ENCODE measurements around the gene C6orf163.

The C6orf163 gene

GRCh38 chr6:87375315-87375714 is 30.7 kb downstream of the C6orf163 start:
- no peak overlapping the region for H2BK15ac ChIP-seq (ENCODE audit: low read length)
- no peak overlapping the region for H3K4ac ChIP-seq (ENCODE audit: low read length)
- no peak overlapping the region for H3K4me2 ChIP-seq (ENCODE audit: insufficient read depth, low read length, poor library complexity, severe bottlenecking)
- H3K4me1 ChIP-seq (ENCODE audit: control insufficient read depth in 2 of 2, insufficient read depth in 1 of 2, low read depth in 1 of 2, low read length in 2 of 2), result no peaks in the 10 kb centered on the region
- no peak overlapping the region for H3K23ac ChIP-seq (ENCODE audit: low read depth, low read length, poor library complexity)
- no peaks in the 10 kb centered on the region for H3K36me3 ChIP-seq (replicated peaks in 1 of 2; ENCODE audit: control insufficient read depth in 2 of 2, insufficient read depth in 2 of 2, low read length in 2 of 2)
- no peak overlapping the region for H3K9ac ChIP-seq (ENCODE audit: low read depth, low read length, poor library complexity)
- no peak overlapping the region for H3K18ac ChIP-seq (ENCODE audit: low read length)
- no peak overlapping the region for H3K4me3 ChIP-seq (ENCODE audit: low read length in 2 of 2)
- WGBS, 2 donors (ENCODE audit: extremely low coverage in 2 of 2, insufficient read length in 2 of 2, insufficient replicate concordance in 1 of 2), result no CpG with 5 or more reads among the region's 2 CpGs
- no peaks in the 10 kb centered on the region for H3K79me1 ChIP-seq (ENCODE audit: low read depth, low read length)
- no peak overlapping the region for H2BK120ac ChIP-seq (ENCODE audit: low read depth, low read length)
- no peaks in the 10 kb centered on the region for H3K27me3 ChIP-seq (ENCODE audit: control insufficient read depth in 3 of 3, insufficient read depth in 3 of 3, low read depth in 1 of 3, low read length in 3 of 3)
- H4K8ac ChIP-seq (ENCODE audit: low read depth, low read length), result no peak overlapping the region
- no peak overlapping the region for H2AK5ac ChIP-seq (ENCODE audit: low read depth, low read length)
- no peak for DNase-seq (ENCODE audit: low spot score)
- H3K9me3 ChIP-seq (replicated peaks in 1 of 2; ENCODE audit: control insufficient read depth in 2 of 2, insufficient read depth in 1 of 2, low read depth in 1 of 2, low read length in 2 of 2), result peaks cover 0 to 7% of the 10 kb centered on the region in 2 donors
- H3K14ac ChIP-seq (ENCODE audit: low read length), result no peak overlapping the region
- H3K27ac ChIP-seq (replicated peaks; ENCODE audit: low read length), result no peak overlapping the region
- no peak overlapping the region for H2BK12ac ChIP-seq (ENCODE audit: low read length)
- H2AFZ ChIP-seq (ENCODE audit: low read length), result no peak overlapping the region
- no peak overlapping the region for H4K91ac ChIP-seq (ENCODE audit: low read depth, low read length, poor library complexity)
- H2BK5ac ChIP-seq (ENCODE audit: low read length), result no peak overlapping the region

DNA sequence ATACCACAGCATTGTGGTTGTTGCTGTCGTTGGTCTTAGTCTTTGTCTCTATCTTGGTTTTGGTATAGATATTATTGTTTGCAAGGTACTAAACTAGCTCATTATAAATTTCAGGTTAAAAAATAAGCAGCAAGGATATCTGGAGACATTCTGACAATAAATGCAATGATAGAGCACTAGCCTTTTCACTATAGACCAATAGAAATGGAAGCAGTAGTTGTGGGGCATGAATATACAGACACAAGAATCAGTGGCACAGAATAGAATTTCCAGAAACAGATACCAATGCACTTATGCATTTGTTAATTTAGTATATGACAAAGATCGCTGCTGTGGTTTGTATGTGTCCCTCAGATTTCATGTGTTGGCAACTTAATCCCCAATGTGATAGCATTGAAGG is 32.0 kb downstream of the C6orf163 start:
- Histone ChIP-seq H3K14ac (ENCODE audit: low read length) (no peak overlapping the region), H3K27me3 (ENCODE audit: control insufficient read depth in 3 of 3, insufficient read depth in 3 of 3, low read depth in 1 of 3, low read length in 3 of 3) (no peaks in the 10 kb centered on the region), H3K4me3 (ENCODE audit: low read length in 2 of 2) (no peak overlapping the region), H3K36me3 (replicated peaks in 1 of 2; ENCODE audit: control insufficient read depth in 2 of 2, insufficient read depth in 2 of 2, low read length in 2 of 2) (no peaks in the 10 kb centered on the region), H2AK5ac (ENCODE audit: low read depth, low read length) (no peak overlapping the region), H3K4ac (ENCODE audit: low read length) (no peak overlapping the region), H4K8ac (ENCODE audit: low read depth, low read length) (no peak overlapping the region), H2BK12ac (ENCODE audit: low read length) (no peak overlapping the region), H2BK15ac (ENCODE audit: low read length) (no peak overlapping the region), H2AFZ (ENCODE audit: low read length) (no peak overlapping the region), H2BK5ac (ENCODE audit: low read length) (no peak overlapping the region), H3K18ac (ENCODE audit: low read length) (no peak overlapping the region), H2BK120ac (ENCODE audit: low read depth, low read length) (no peak overlapping the region), H3K23ac (ENCODE audit: low read depth, low read length, poor library complexity) (no peak overlapping the region), H3K4me1 (ENCODE audit: control insufficient read depth in 2 of 2, insufficient read depth in 1 of 2, low read depth in 1 of 2, low read length in 2 of 2) (no peaks in the 10 kb centered on the region), H3K27ac (replicated peaks; ENCODE audit: low read length) (no peak overlapping the region), H3K79me1 (ENCODE audit: low read depth, low read length) (no peaks in the 10 kb centered on the region), H3K9ac (ENCODE audit: low read depth, low read length, poor library complexity) (no peak overlapping the region), H3K9me3 (replicated peaks in 1 of 2; ENCODE audit: control insufficient read depth in 2 of 2, insufficient read depth in 1 of 2, low read depth in 1 of 2, low read length in 2 of 2) (peaks cover 0 to 7% of the 10 kb centered on the region in 2 donors), H4K91ac (ENCODE audit: low read depth, low read length, poor library complexity) (no peak overlapping the region), H3K4me2 (ENCODE audit: insufficient read depth, low read length, poor library complexity, severe bottlenecking) (no peak overlapping the region)
- no CpG with 5 or more reads among the region's 2 CpGs for WGBS, 2 donors (ENCODE audit: extremely low coverage in 2 of 2, insufficient read length in 2 of 2, insufficient replicate concordance in 1 of 2)
- DNase-seq (ENCODE audit: low spot score), result no peak

DNA sequence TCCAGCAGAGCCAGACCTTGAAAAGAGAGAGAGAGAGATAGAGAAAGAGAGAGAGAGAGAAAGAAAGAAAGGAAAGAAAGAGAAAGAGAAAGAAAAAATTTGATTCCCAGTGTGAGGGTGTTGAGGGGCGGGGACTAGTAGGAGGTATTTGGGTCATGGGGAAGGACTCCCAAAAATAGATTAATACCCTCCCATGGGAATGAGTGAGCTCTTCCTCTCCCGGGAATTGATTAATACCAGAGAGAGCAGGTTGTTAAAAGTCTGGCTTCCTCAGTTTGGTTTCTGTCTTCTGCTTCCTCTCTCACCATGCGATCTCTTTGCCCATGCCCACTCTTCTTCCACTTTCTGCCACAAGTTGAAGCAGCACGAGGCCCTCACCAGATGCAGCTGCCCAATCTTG is 34.3 kb downstream of the C6orf163 start:
- H3K27me3 ChIP-seq (ENCODE audit: control insufficient read depth in 3 of 3, insufficient read depth in 3 of 3, low read depth in 1 of 3, low read length in 3 of 3), result no peaks in the 10 kb centered on the region
- no peak overlapping the region for H3K14ac ChIP-seq (ENCODE audit: low read length)
- no peak for DNase-seq (ENCODE audit: low spot score)
- no peak overlapping the region for H3K18ac ChIP-seq (ENCODE audit: low read length)
- H2AFZ ChIP-seq (ENCODE audit: low read length), result no peak overlapping the region
- H3K4me3 ChIP-seq (ENCODE audit: low read length in 2 of 2), result no peak overlapping the region
- no peak overlapping the region for H3K9ac ChIP-seq (ENCODE audit: low read depth, low read length, poor library complexity)
- H3K79me1 ChIP-seq (ENCODE audit: low read depth, low read length), result no peaks in the 10 kb centered on the region
- no peak overlapping the region for H2BK5ac ChIP-seq (ENCODE audit: low read length)
- no peaks in the 10 kb centered on the region for H3K4me1 ChIP-seq (ENCODE audit: control insufficient read depth in 2 of 2, insufficient read depth in 1 of 2, low read depth in 1 of 2, low read length in 2 of 2)
- H3K36me3 ChIP-seq (replicated peaks in 1 of 2; ENCODE audit: control insufficient read depth in 2 of 2, insufficient read depth in 2 of 2, low read length in 2 of 2), result no peaks in the 10 kb centered on the region
- no peak overlapping the region for H3K27ac ChIP-seq (replicated peaks; ENCODE audit: low read length)
- H4K91ac ChIP-seq (ENCODE audit: low read depth, low read length, poor library complexity), result no peak overlapping the region
- no peak overlapping the region for H3K4me2 ChIP-seq (ENCODE audit: insufficient read depth, low read length, poor library complexity, severe bottlenecking)
- H3K23ac ChIP-seq (ENCODE audit: low read depth, low read length, poor library complexity), result no peak overlapping the region
- peaks cover 0 to 3% of the 10 kb centered on the region in 2 donors for H3K9me3 ChIP-seq (replicated peaks in 1 of 2; ENCODE audit: control insufficient read depth in 2 of 2, insufficient read depth in 1 of 2, low read depth in 1 of 2, low read length in 2 of 2)
- no CpG with 5 or more reads among the region's 4 CpGs for WGBS, 2 donors (ENCODE audit: extremely low coverage in 2 of 2, insufficient read length in 2 of 2, insufficient replicate concordance in 1 of 2)
- no peak overlapping the region for H2BK15ac ChIP-seq (ENCODE audit: low read length)
- no peak overlapping the region for H2BK12ac ChIP-seq (ENCODE audit: low read length)
- H3K4ac ChIP-seq (ENCODE audit: low read length), result no peak overlapping the region
- H2BK120ac ChIP-seq (ENCODE audit: low read depth, low read length), result no peak overlapping the region
- H2AK5ac ChIP-seq (ENCODE audit: low read depth, low read length), result no peak overlapping the region
- no peak overlapping the region for H4K8ac ChIP-seq (ENCODE audit: low read depth, low read length)

DNA sequence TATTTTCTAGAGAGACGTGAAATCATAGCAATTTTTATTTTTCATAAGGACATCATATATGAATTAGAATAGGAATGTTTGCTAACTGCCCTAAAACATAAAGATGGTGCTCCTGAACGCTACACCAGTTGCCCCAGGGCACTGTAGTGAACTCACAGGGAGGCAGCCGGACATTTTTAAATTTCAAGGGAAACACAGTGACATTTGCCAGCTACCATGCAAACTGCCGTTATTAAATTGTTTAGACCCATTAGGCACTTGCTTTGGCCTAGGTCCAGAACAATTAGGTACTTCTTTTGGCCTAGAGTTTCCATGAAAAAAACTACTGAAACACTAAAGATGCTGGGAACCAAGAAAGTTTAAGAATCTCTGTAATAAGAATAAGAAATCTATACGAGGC is 38.2 kb downstream of the C6orf163 start:
- Histone ChIP-seq H3K9ac (ENCODE audit: low read depth, low read length, poor library complexity) (no peak overlapping the region), H3K4ac (ENCODE audit: low read length) (no peak overlapping the region), H3K4me2 (ENCODE audit: insufficient read depth, low read length, poor library complexity, severe bottlenecking) (no peak overlapping the region), H2BK12ac (ENCODE audit: low read length) (no peak overlapping the region), H3K9me3 (replicated peaks in 1 of 2; ENCODE audit: control insufficient read depth in 2 of 2, insufficient read depth in 1 of 2, low read depth in 1 of 2, low read length in 2 of 2) (peaks cover 0 to 3% of the 10 kb centered on the region in 2 donors), H2BK15ac (ENCODE audit: low read length) (no peak overlapping the region), H2AFZ (ENCODE audit: low read length) (no peak overlapping the region), H4K91ac (ENCODE audit: low read depth, low read length, poor library complexity) (no peak overlapping the region), H3K23ac (ENCODE audit: low read depth, low read length, poor library complexity) (no peak overlapping the region), H3K4me1 (ENCODE audit: control insufficient read depth in 2 of 2, insufficient read depth in 1 of 2, low read depth in 1 of 2, low read length in 2 of 2) (no peaks in the 10 kb centered on the region), H3K18ac (ENCODE audit: low read length) (no peak overlapping the region), H2BK120ac (ENCODE audit: low read depth, low read length) (no peak overlapping the region), H3K36me3 (replicated peaks in 1 of 2; ENCODE audit: control insufficient read depth in 2 of 2, insufficient read depth in 2 of 2, low read length in 2 of 2) (no peaks in the 10 kb centered on the region), H3K14ac (ENCODE audit: low read length) (no peak overlapping the region), H3K27me3 (ENCODE audit: control insufficient read depth in 3 of 3, insufficient read depth in 3 of 3, low read depth in 1 of 3, low read length in 3 of 3) (no peaks in the 10 kb centered on the region), H2BK5ac (ENCODE audit: low read length) (no peak overlapping the region), H3K79me1 (ENCODE audit: low read depth, low read length) (no peaks in the 10 kb centered on the region), H2AK5ac (ENCODE audit: low read depth, low read length) (no peak overlapping the region), H4K8ac (ENCODE audit: low read depth, low read length) (no peak overlapping the region), H3K4me3 (ENCODE audit: low read length in 2 of 2) (no peak overlapping the region), H3K27ac (replicated peaks; ENCODE audit: low read length) (no peak overlapping the region)
- no peak for DNase-seq (ENCODE audit: low spot score)
- WGBS, 2 donors (ENCODE audit: extremely low coverage in 2 of 2, insufficient read length in 2 of 2, insufficient replicate concordance in 1 of 2), result no CpG with 5 or more reads among the region's 5 CpGs

Measured in neuronal stem cell (in vitro differentiated cells).